GM12865 (cell line): ENCODE measurements around the gene SRRT.

Source experiments
- DNase-seq: peaks from one replicate; pipeline ENCODE4 v3.0.0; 2010; ENCODE audit warnings: low read depth
- H3K4me3 ChIP-seq: 2 replicates; pipeline ENCODE4 v1.5.1; 2011; ENCODE audit warnings: mild to moderate bottlenecking, low read depth, low read length, control low read depth
- CTCF ChIP-seq: IDR thresholded peaks from 2 replicates; pipeline ENCODE4 v1.5.1; 2011; ENCODE audit warnings: low read length, control low read depth, low read depth, inconsistent platforms; ENCODE audit not compliant: insufficient read depth; ENCODE audit errors: missing control alignments

Gene SRRT

GRCh38 chr7:100856871-100857282 is 18.0 kb upstream of the SRRT start:
- no peak for TF ChIP-seq CTCF

GRCh38 chr7:100859856-100860255 is 15.0 kb upstream of the SRRT start:
- no peak overlapping the region for H3K4me3 ChIP-seq
- no peak for DNase-seq
- TF ChIP-seq CTCF = no peak

More at GRCh38 chr7:100856871-100857282, 18.0 kb upstream of the SRRT start:
- no peak overlapping the region for H3K4me3 ChIP-seq
- no peak for DNase-seq

GRCh38 chr7:100860702-100861615 is 13.9 kb upstream of the SRRT start:
- no peak overlapping the region for H3K4me3 ChIP-seq
- DNase-seq = no peak
- TF ChIP-seq CTCF = no peak

GRCh38 chr7:100861616-100861985 is 13.3 kb upstream of the SRRT start:
- DNase-seq = no peak
- no peak overlapping the region for H3K4me3 ChIP-seq
- TF ChIP-seq CTCF = no peak

DNA sequence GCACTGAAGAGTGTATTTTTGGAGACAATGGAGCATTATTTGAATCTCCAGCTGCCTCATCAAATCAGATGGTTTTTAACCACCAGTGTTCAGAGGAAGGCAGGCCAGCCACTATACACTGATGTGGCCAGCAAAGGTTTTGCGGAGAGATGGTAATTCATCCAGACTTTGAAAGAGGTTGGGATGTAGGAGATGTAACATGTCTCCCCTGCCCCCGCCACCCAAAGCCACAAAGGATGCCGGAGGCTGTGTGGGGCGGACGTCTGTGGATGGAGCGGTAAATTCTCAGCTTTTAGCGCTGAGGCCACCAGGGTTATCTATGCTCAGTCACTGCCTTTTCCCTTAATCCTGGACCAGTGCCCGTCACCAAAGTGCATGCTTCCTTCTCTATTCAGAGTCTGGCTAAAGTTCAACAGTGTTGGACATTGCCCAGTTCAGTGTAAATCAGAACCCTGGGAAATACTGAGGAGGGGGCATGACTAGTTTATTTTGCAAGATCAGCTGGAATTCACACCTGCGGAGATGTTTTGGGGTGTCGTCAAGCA is 11.4 kb upstream of the SRRT start:
- no peak for TF ChIP-seq CTCF
- no peak for DNase-seq
- no peak overlapping the region for H3K4me3 ChIP-seq

GRCh38 chr7:100864263-100864845 is 10.5 kb upstream of the SRRT start:
- no peak for DNase-seq
- H3K4me3 ChIP-seq = no peak overlapping the region
- TF ChIP-seq CTCF = no peak
